H1 (cell line): Measurements from ENCODE around the gene TRIP13. TPM values are rescaled to one million over a fixed set of nuclear protein-coding genes. Genes with fewer than 3 reads are reported as not detected.

Experiments
- CTCF ChIA-PET: fragments of 300-600 bp; sonication (Branson Sonifier 250); formaldehyde crosslinking; loops from one replicate; lab custom pipeline; 2021; ENCODE audit not compliant: partially characterized antibody; lab: Charles Lee
- POLR2A ChIA-PET: fragments of 300-600 bp; sonication (Branson Sonifier 250); formaldehyde crosslinking; loops from one replicate; lab custom pipeline; 2021; ENCODE audit warnings: inconsistent platforms; ENCODE audit not compliant: partially characterized antibody; lab: Charles Lee
- DNase-seq, 2 experiments: peaks; one replicate each; pipeline versions ENCODE4 v3.0.0 to v3.0.0-alpha.2; 2010 to 2022; ENCODE audit warnings: low spot score in 2 of 2, low read depth in 1 of 2, mixed read lengths in 1 of 2
- FAIRE-seq: peaks from 2 replicates; lab custom pipeline; 2011; peaks lifted over from hg19 to GRCh38; lab: Jason Lieb, UNC
- H2AFZ ChIP-seq: 2 replicates; pipeline ENCODE4 v1.8.1; 2012; ENCODE audit warnings: low read length, inconsistent platforms
- H2AK5ac ChIP-seq: 2 replicates; pipeline ENCODE4 v1.6.1; 2013; ENCODE audit warnings: low read depth, low read length
- H2BK120ac ChIP-seq: replicated peaks from 2 replicates; pipeline ENCODE3; 2013; ENCODE audit warnings: low read depth, low read length, inconsistent platforms
- H2BK12ac ChIP-seq: 2 replicates; pipeline ENCODE4 v1.6.1; 2013; ENCODE audit warnings: low read depth, low read length
- H2BK15ac ChIP-seq: 2 replicates; pipeline ENCODE4 v1.6.1; 2013; ENCODE audit warnings: low read length
- H2BK20ac ChIP-seq: 2 replicates; pipeline ENCODE4 v1.6.1; 2013; ENCODE audit warnings: low read length
- H2BK5ac ChIP-seq: 2 replicates; pipeline ENCODE4 v1.6.1; 2013; ENCODE audit warnings: low read depth, low read length
- H3K14ac ChIP-seq: 2 replicates; pipeline ENCODE4 v1.6.1; 2013; ENCODE audit warnings: inconsistent platforms; ENCODE audit not compliant: insufficient read length
- H3K18ac ChIP-seq: 2 replicates; pipeline ENCODE4 v1.6.1; 2013; ENCODE audit warnings: low read length; ENCODE audit errors: extremely low read depth
- H3K23ac ChIP-seq: 2 replicates; pipeline ENCODE4 v1.6.1; 2013; ENCODE audit warnings: inconsistent platforms; ENCODE audit not compliant: insufficient read length
- H3K23me2 ChIP-seq: 2 replicates; pipeline ENCODE4 v1.6.1; 2013; ENCODE audit warnings: low read depth, low read length
- H3K27ac ChIP-seq: 2 replicates; pipeline ENCODE4 v1.6.1; 2011; ENCODE audit warnings: low read depth, low read length, inconsistent platforms
- H3K27me3 ChIP-seq, 4 experiments: replicated peaks in 1 of 4; 1 replicate in 1 of 4; 2 replicates in 3 of 4; pipeline versions ENCODE4 v1.6.1 to v1.8.1; 2011 to 2013; ENCODE audit warnings: low read length in 3 of 4, mild to moderate bottlenecking in 3 of 4, inconsistent platforms in 2 of 4, mixed read lengths in 2 of 4, moderate library complexity in 1 of 4; ENCODE audit not compliant: control insufficient read depth in 3 of 4, insufficient read depth in 3 of 4; ENCODE audit errors: extremely low read depth in 1 of 4
- H3K36me3 ChIP-seq, 4 experiments: 2 replicates each; pipeline versions ENCODE4 v1.6.1 to v1.8.1; 2011 to 2013; ENCODE audit warnings: mild to moderate bottlenecking in 4 of 4, low read length in 3 of 4, moderate library complexity in 2 of 4, control low read depth in 1 of 4, inconsistent platforms in 1 of 4; ENCODE audit not compliant: insufficient read depth in 4 of 4, control insufficient read depth in 2 of 4
- H3K4ac ChIP-seq: replicated peaks from 2 replicates; pipeline ENCODE3; 2013; ENCODE audit warnings: low read length, low read depth, mixed read lengths, inconsistent platforms; ENCODE audit not compliant: insufficient read length
- H3K4me1 ChIP-seq, 4 experiments: replicated peaks in 1 of 4; 1 replicate in 1 of 4; 2 replicates in 3 of 4; pipeline versions ENCODE4 v1.6.1 to v1.8.1; 2011 to 2013; ENCODE audit warnings: low read length in 3 of 4, inconsistent platforms in 2 of 4, mixed read lengths in 1 of 4; ENCODE audit not compliant: insufficient read depth in 4 of 4, control insufficient read depth in 3 of 4
- H3K4me2 ChIP-seq, 2 experiments: 2 replicates each; pipeline versions ENCODE4 v1.6.1 to v1.8.1; 2011 to 2013; ENCODE audit warnings: low read depth in 2 of 2, low read length in 2 of 2, control low read depth in 1 of 2, inconsistent platforms in 1 of 2, mild to moderate bottlenecking in 1 of 2; ENCODE audit not compliant: insufficient read depth in 1 of 2
- H3K4me3 ChIP-seq, 4 experiments: fragments of 200-600, 300-600 bp in 1 of 4; sonication (generic), shearing (Covaris generic), sonication (Bioruptor Twin) in 1 of 4; 2 replicates each; pipeline versions ENCODE4 v1.5.1 to v1.8.1; 2011 to 2016; ENCODE audit warnings: low read length in 4 of 4, low read depth in 3 of 4, control low read depth in 2 of 4, inconsistent platforms in 2 of 4, mild to moderate bottlenecking in 2 of 4, mixed read lengths in 1 of 4, moderate library complexity in 1 of 4; ENCODE audit not compliant: insufficient read depth in 2 of 4; ENCODE audit errors: extremely low read depth in 1 of 4
- H3K56ac ChIP-seq: replicated peaks from 2 replicates; pipeline ENCODE3; 2013; ENCODE audit warnings: low read depth, mild to moderate bottlenecking, mixed read lengths, low read length, inconsistent platforms; ENCODE audit not compliant: insufficient read length
- H3K79me1 ChIP-seq: 2 replicates; pipeline ENCODE4 v1.6.1; 2013; ENCODE audit warnings: low read depth, low read length, control low read depth
- H3K79me2 ChIP-seq, 2 experiments: 2 replicates each; pipeline versions ENCODE4 v1.6.1 to v1.8.1; 2012 to 2013; ENCODE audit warnings: low read length in 2 of 2, mild to moderate bottlenecking in 2 of 2, inconsistent platforms in 1 of 2; ENCODE audit not compliant: insufficient read depth in 2 of 2, control insufficient read depth in 1 of 2
- H3K9ac ChIP-seq, 4 experiments: replicated peaks in 1 of 4; 1 replicate in 1 of 4; 2 replicates in 3 of 4; pipeline versions ENCODE4 v1.6.1 to v1.8.1; 2011 to 2013; ENCODE audit warnings: low read depth in 3 of 4, low read length in 3 of 4, control low read depth in 2 of 4, mild to moderate bottlenecking in 2 of 4, moderate library complexity in 2 of 4, inconsistent platforms in 1 of 4; ENCODE audit errors: extremely low read depth in 1 of 4
- H3K9me3 ChIP-seq, 2 experiments: 2 replicates each; pipeline versions ENCODE4 v1.6.1 to v1.8.1; 2012 to 2013; ENCODE audit warnings: mild to moderate bottlenecking in 2 of 2, moderate library complexity in 2 of 2, control low read depth in 1 of 2, inconsistent platforms in 1 of 2, low read depth in 1 of 2, low read length in 1 of 2, mixed read lengths in 1 of 2; ENCODE audit not compliant: insufficient read depth in 2 of 2
- H4K20me1 ChIP-seq, 2 experiments: replicated peaks in 1 of 2; 2 replicates each; pipeline versions ENCODE3 to v1.8.1; 2011 to 2013; ENCODE audit warnings: inconsistent platforms in 2 of 2, low read length in 2 of 2, mild to moderate bottlenecking in 1 of 2; ENCODE audit not compliant: insufficient read depth in 2 of 2, control insufficient read depth in 1 of 2
- H4K5ac ChIP-seq: 2 replicates; pipeline ENCODE4 v1.6.1; 2013; ENCODE audit warnings: low read length, low read depth, mixed read lengths, inconsistent platforms; ENCODE audit not compliant: insufficient read length
- H4K8ac ChIP-seq: 2 replicates; pipeline ENCODE4 v1.8.0; 2013; ENCODE audit warnings: mild to moderate bottlenecking, moderate library complexity, low read length, inconsistent platforms; ENCODE audit not compliant: insufficient read depth; ENCODE audit errors: extremely low read depth
- H4K91ac ChIP-seq: replicated peaks from 2 replicates; pipeline ENCODE3; 2013; ENCODE audit warnings: low read length, mixed read lengths, inconsistent platforms; ENCODE audit not compliant: insufficient read length
- CREB1 ChIP-seq: IDR thresholded peaks from 2 replicates; pipeline ENCODE4 v1.6.1; 2012; ENCODE audit warnings: inconsistent platforms
- CTBP2 ChIP-seq: IDR thresholded peaks from 2 replicates; pipeline ENCODE4 v1.7.0; 2011; ENCODE audit warnings: borderline replicate concordance, mild to moderate bottlenecking, moderate library complexity, mixed read lengths, low read length; ENCODE audit not compliant: insufficient read depth, insufficient read length
- GTF2F1 ChIP-seq: IDR thresholded peaks from 2 replicates; pipeline ENCODE4 v1.6.1; 2012; ENCODE audit warnings: low read depth, low read length, improper control_type of control experiment, borderline replicate concordance
- KDM4A ChIP-seq: IDR thresholded peaks from one replicate; pipeline ENCODE4 v1.7.1; 2012; ENCODE audit warnings: low read depth, mild to moderate bottlenecking, moderate library complexity, low read length, inconsistent platforms; ENCODE audit not compliant: severe bottlenecking
- MAFK ChIP-seq: IDR thresholded peaks from 2 replicates; pipeline ENCODE4 v1.6.1; 2012; ENCODE audit warnings: low read depth, mild to moderate bottlenecking, improper control_type of control experiment, low read length
- RNF2 ChIP-seq: fragments of 200-900, 300-1000 bp; sonication (generic); IDR thresholded peaks from 2 replicates; pipeline ENCODE4 v1.7.1; 2016; ENCODE audit warnings: borderline replicate concordance, low read depth, mild to moderate bottlenecking, antibody characterized with exemption, low read length; ENCODE audit not compliant: poor library complexity, severe bottlenecking; ENCODE audit errors: missing control alignments
- SIRT6 ChIP-seq: IDR thresholded peaks from one replicate; pipeline ENCODE4 v1.7.1; 2012; ENCODE audit warnings: low read length, inconsistent platforms
- SP2 ChIP-seq: IDR thresholded peaks from 2 replicates; pipeline ENCODE4 v1.6.1; 2012; ENCODE audit warnings: mild to moderate bottlenecking, low read length, inconsistent platforms
- SRF ChIP-seq: IDR thresholded peaks from 2 replicates; pipeline ENCODE4 v1.6.1; 2011; ENCODE audit warnings: mild to moderate bottlenecking, low read depth, low read length, moderate library complexity
- WGBS, 2 experiments: shearing (Covaris generic) in 1 of 2; methylation state at CpG; one replicate each; pipeline versions ENCODE4 v1.1.6 to v1.1.7; 2013 to 2015; ENCODE audit warnings: low lambda C conversion rate in 2 of 2, mixed read lengths in 2 of 2, inconsistent platforms in 1 of 2, low coverage in 1 of 2, missing lambda C conversion rate in 1 of 2; ENCODE audit not compliant: insufficient replicate concordance in 2 of 2, insufficient coverage in 1 of 2, insufficient read length in 1 of 2; ENCODE audit errors: extremely low coverage in 1 of 2, missing lambda C conversion rate in 1 of 2; 5-methylcytosine and 5-hydroxymethylcytosine counted together
- polyA plus RNA-seq, 7 experiments: library from polyadenylated mRNA; depleted of rRNA in 3 of 7; stranded (reverse) in 5 of 7; unstranded in 2 of 7; fragments of >200 nt in 5 of 7; fragments of 200-250 nt in 2 of 7; gene quantifications; 1 replicate in 5 of 7; 2 replicates in 1 of 7; 4 replicates in 1 of 7; pipeline versions ENCODE4 v1.2.1 to v1.2.3, GENCODE V29; 2011 to 2013; ENCODE audit warnings: missing spikeins in 2 of 7, mixed read lengths in 2 of 7
- total RNA-seq: library from RNA; stranded (reverse); fragmentation: NEBNext Ultra II Directional; extraction: Animal tissue kit (Norgen Biotek cat#: 25700); gene quantifications from 2 replicates; pipeline ENCODE4 v1.2.1, GENCODE V29; 2021
- TF ChIP-seq, protein P1 (sequence below): IDR thresholded peaks from 2 replicates; pipeline ENCODE4 v1.6.1; 2012; ENCODE audit warnings: inconsistent platforms
- TF ChIP-seq, protein P2 (sequence below), 3 experiments: IDR thresholded peaks; 1 replicate in 2 of 3; 2 replicates in 1 of 3; pipeline versions ENCODE4 v1.5.1 to v1.6.1; 2011; ENCODE audit warnings: low read length in 3 of 3, mild to moderate bottlenecking in 3 of 3, inconsistent platforms in 2 of 3, low read depth in 1 of 3, moderate library complexity in 1 of 3; ENCODE audit not compliant: insufficient read depth in 1 of 3; ENCODE audit errors: control extremely low read depth in 1 of 3

TRIP13 gene
- total and polyA plus RNA-seq, 2 of the 8 experiments (the other 6 are each of a cell fraction or from before 2014, with no cell fraction given): 20.0 to 39.2 TPM

DNA sequence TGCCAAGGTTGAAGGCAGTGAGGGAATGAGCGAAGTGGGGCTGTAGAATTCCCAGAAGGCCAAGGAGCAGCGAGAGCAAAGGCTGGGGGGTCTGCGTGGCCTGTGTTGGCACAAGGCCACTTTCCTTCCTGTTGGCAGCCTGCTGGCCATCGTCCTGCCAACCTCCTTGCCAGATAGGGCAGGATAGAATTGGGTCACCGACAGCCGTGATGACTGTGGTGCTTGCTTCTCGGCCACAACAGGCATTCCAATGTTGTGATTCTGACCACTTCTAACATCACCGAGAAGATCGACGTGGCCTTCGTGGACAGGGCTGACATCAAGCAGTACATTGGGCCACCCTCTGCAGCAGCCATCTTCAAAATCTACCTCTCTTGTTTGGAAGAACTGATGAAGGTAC lies 18.9 kb downstream of the TRIP13 start:
- Histone ChIP-seq H3K27me3 (no peaks in the 10 kb centered on the region), H4K91ac (no peak overlapping the region), H3K4me3 (no peak overlapping the region), H3K79me1 (peaks cover 2% of the 10 kb centered on the region; the same call in 1 of the 2 replicates), H4K5ac (no peak overlapping the region), H3K23ac (no peak overlapping the region), H2AK5ac (no peak overlapping the region), H3K9ac (no peak overlapping the region), H3K4me1 (no peaks in the 10 kb centered on the region), H2BK15ac (no peak overlapping the region), H3K23me2 (no peaks in the 10 kb centered on the region), H3K36me3 (peaks cover 34 to 72% (median 62%) of the 10 kb centered on the region in 4 experiments), H3K18ac (no peak overlapping the region), H4K8ac (peak overlapping the region; percentile 83; the same call in 1 of the 2 replicates), H3K56ac (no peak overlapping the region), H2BK12ac (no peak overlapping the region), H3K79me2 (no peaks in the 10 kb centered on the region), H2BK120ac (no peak overlapping the region), H4K20me1 (peaks cover 5 to 18% of the 10 kb centered on the region in 2 experiments), H3K14ac (no peak overlapping the region), H2BK20ac (no peak overlapping the region), H3K9me3 (no peaks in the 10 kb centered on the region), H2AFZ (no peak overlapping the region), H3K4me2 (no peak overlapping the region), H3K4ac (no peak overlapping the region), H3K27ac (no peak overlapping the region), H2BK5ac (no peak overlapping the region)
- CTCF ChIA-PET: interaction anchor here (1.1 kb wide), 1 partner anchor 9 kb away, joined by 5 read pairs; no protein-coding TSS in a partner anchor
- FAIRE-seq (no peak), DNase-seq (no peak)
- POLR2A ChIA-PET: no interaction called here
- WGBS, 2 experiments: 92% methylated on average over 11 of the region's 11 CpGs; no CpG with 5 or more reads in 1 of the 2 experiments
- no peak for TF ChIP-seq MAFK
- TF ChIP-seq KDM4A: no peak
- TF ChIP-seq SP2: no peak
- no peak for TF ChIP-seq CREB1
- TF ChIP-seq CTBP2: no peak
- no peak for TF ChIP-seq RNF2
- TF ChIP-seq, protein P1, sequence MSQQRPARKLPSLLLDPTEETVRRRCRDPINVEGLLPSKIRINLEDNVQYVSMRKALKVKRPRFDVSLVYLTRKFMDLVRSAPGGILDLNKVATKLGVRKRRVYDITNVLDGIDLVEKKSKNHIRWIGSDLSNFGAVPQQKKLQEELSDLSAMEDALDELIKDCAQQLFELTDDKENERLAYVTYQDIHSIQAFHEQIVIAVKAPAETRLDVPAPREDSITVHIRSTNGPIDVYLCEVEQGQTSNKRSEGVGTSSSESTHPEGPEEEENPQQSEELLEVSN: no peak
- TF ChIP-seq SRF: no peak
- TF ChIP-seq GTF2F1: no peak
- TF ChIP-seq, protein P2, sequence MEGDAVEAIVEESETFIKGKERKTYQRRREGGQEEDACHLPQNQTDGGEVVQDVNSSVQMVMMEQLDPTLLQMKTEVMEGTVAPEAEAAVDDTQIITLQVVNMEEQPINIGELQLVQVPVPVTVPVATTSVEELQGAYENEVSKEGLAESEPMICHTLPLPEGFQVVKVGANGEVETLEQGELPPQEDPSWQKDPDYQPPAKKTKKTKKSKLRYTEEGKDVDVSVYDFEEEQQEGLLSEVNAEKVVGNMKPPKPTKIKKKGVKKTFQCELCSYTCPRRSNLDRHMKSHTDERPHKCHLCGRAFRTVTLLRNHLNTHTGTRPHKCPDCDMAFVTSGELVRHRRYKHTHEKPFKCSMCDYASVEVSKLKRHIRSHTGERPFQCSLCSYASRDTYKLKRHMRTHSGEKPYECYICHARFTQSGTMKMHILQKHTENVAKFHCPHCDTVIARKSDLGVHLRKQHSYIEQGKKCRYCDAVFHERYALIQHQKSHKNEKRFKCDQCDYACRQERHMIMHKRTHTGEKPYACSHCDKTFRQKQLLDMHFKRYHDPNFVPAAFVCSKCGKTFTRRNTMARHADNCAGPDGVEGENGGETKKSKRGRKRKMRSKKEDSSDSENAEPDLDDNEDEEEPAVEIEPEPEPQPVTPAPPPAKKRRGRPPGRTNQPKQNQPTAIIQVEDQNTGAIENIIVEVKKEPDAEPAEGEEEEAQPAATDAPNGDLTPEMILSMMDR (IDR thresholded peaks at IDR 0.05; ENCODE audit: control extremely low read depth in 1 of 3, insufficient read depth in 1 of 3, low read depth in 1 of 3, low read length in 3 of 3): no peak
- TF ChIP-seq SIRT6: no peak
